Measurements from ENCODE around the gene TRIM39. TPM values are rescaled to one million over a fixed set of nuclear protein-coding genes. Genes with fewer than 3 reads are reported as not detected.

TRIM39 gene
- total RNA-seq, 2 donors from 2014 or later, result 7.5 to 15.8 TPM

DNA sequence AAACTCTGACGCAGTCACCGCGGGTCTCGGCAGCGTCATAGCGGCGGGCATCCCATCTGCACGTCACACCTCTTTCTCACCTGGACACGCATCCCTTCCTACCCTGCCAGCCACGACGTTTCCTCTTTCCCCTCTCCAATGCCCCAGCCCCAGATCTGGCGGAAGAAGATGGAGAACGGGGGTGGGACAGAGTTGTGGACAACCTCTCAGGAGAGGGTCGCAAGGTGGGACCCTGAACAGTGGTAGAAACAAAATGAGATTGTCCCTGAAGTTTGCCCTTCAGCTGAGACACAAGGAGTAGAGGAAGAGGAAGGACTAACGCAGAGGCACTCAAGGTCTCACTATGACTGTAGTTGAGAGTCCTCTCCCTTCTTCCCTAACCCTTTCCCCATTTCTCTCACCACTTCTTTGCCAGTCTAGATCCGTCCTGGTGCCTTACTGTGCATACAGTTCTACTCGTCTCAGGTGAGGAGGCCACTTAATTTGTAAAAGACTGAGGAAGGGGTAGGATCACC lies 562 bp downstream of the TRIM39 start:
- H3K4me3 ChIP-seq, result peak overlapping the region; percentile 57 to 72
- peaks cover 0 to 6% of the 10 kb centered on the region in 2 donors for H3K36me3 ChIP-seq (replicated peaks in 1 of 2; ENCODE audit: insufficient read depth in 1 of 2, low read depth in 2 of 2)
- no peak for ATAC-seq
- no peak for DNase-seq
- H3K27me3 ChIP-seq, result no peaks in the 10 kb centered on the region
- no peaks in the 10 kb centered on the region for H3K9me3 ChIP-seq
- WGBS, 2 donors, result 0 to 1% methylated on average over 13 to 17 of the region's 17 CpGs
- peak overlapping the region; percentile 90 to 99 (median 93) for H3K27ac ChIP-seq
- TF ChIP-seq POLR2A (IDR thresholded peaks at IDR 0.05) (no peak), CTCF (IDR thresholded peaks at IDR 0.05) (no peak)
- intact Hi-C loops (cut with DNase I), result no loop called here
- H3K4me1 ChIP-seq, result peaks cover 30% of the 10 kb centered on the region

DNA sequence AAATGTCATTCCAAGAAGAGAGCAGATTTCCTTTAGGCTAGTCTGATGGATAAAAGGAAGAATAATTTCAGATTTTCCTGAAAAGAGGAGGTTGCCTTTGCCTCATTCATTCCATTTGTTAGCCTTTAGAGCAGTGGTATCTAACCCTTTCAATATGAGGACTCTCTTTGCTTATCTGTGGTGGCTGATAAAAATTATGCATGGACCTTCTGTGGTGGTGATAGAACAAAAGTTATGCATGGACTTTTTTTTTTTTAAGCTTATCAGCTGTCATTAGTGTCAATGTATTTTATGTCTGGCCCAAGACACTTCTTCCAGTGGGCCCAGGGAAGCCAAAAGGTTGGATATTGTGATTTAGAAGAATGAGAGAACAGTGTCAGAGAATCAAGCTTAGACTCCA lies 1.7 kb downstream of the TRIM39 start:
- TF ChIP-seq POLR2A (IDR thresholded peaks at IDR 0.05) (no peak), CTCF (IDR thresholded peaks at IDR 0.05) (no peak)
- H3K27me3 ChIP-seq, result no peaks in the 10 kb centered on the region
- H3K9me3 ChIP-seq, result no peaks in the 10 kb centered on the region
- H3K27ac ChIP-seq, result no peak overlapping the region
- peaks cover 26% of the 10 kb centered on the region for H3K4me1 ChIP-seq
- ATAC-seq (no peak), DNase-seq (no peak)
- intact Hi-C loops (cut with DNase I), result no loop called here
- H3K36me3 ChIP-seq (replicated peaks in 1 of 2; ENCODE audit: insufficient read depth in 1 of 2, low read depth in 2 of 2), result peaks cover 0 to 6% of the 10 kb centered on the region in 2 donors
- H3K4me3 ChIP-seq, result no peak overlapping the region

DNA sequence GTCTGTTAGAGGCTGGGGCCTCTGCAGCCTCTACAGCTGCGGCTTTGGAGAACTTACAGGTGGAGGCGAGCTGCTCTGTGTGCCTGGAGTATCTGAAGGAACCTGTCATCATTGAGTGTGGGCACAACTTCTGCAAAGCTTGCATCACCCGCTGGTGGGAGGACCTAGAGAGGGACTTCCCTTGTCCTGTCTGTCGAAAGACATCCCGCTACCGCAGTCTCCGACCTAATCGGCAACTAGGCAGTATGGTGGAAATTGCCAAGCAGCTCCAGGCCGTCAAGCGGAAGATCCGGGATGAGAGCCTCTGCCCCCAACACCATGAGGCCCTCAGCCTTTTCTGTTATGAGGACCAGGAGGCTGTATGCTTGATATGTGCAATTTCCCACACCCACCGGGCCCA lies 2.6 kb downstream of the TRIM39 start:
- ATAC-seq (no peak), DNase-seq (peak in 1 of 4 donors; percentile 18)

GRCh38 chr6:30331981-30332380 lies 5.3 kb downstream of the TRIM39 start:
- Histone ChIP-seq H3K27ac (no peak overlapping the region), H3K9me3 (no peaks in the 10 kb centered on the region), H3K36me3 (replicated peaks in 1 of 2; ENCODE audit: insufficient read depth in 1 of 2, low read depth in 2 of 2) (peaks cover 9 to 16% of the 10 kb centered on the region in 2 donors), H3K27me3 (no peaks in the 10 kb centered on the region), H3K4me1 (peaks cover 10% of the 10 kb centered on the region), H3K4me3 (no peak overlapping the region)
- 56 to 61% methylated on average over 3 of the region's 3 CpGs for WGBS, 2 donors
- no peak for TF ChIP-seq POLR2A (IDR thresholded peaks at IDR 0.05)
- TF ChIP-seq CTCF (IDR thresholded peaks at IDR 0.05), result no peak
- ATAC-seq (no peak), DNase-seq (no peak)
- intact Hi-C loops (cut with DNase I), result no loop called here

More for the DNA sequence above, 2.6 kb downstream of the TRIM39 start:
- Histone ChIP-seq H3K27ac (no peak overlapping the region), H3K4me3 (no peak overlapping the region), H3K9me3 (no peaks in the 10 kb centered on the region), H3K4me1 (peaks cover 23% of the 10 kb centered on the region), H3K27me3 (no peaks in the 10 kb centered on the region), H3K36me3 (replicated peaks in 1 of 2; ENCODE audit: insufficient read depth in 1 of 2, low read depth in 2 of 2) (peaks cover 0 to 6% of the 10 kb centered on the region in 2 donors)
- TF ChIP-seq POLR2A (IDR thresholded peaks at IDR 0.05) (no peak), CTCF (IDR thresholded peaks at IDR 0.05) (no peak)
- 88 to 95% methylated on average over 12 of the region's 12 CpGs for WGBS, 2 donors
- intact Hi-C loops (cut with DNase I), result no loop called here

DNA sequence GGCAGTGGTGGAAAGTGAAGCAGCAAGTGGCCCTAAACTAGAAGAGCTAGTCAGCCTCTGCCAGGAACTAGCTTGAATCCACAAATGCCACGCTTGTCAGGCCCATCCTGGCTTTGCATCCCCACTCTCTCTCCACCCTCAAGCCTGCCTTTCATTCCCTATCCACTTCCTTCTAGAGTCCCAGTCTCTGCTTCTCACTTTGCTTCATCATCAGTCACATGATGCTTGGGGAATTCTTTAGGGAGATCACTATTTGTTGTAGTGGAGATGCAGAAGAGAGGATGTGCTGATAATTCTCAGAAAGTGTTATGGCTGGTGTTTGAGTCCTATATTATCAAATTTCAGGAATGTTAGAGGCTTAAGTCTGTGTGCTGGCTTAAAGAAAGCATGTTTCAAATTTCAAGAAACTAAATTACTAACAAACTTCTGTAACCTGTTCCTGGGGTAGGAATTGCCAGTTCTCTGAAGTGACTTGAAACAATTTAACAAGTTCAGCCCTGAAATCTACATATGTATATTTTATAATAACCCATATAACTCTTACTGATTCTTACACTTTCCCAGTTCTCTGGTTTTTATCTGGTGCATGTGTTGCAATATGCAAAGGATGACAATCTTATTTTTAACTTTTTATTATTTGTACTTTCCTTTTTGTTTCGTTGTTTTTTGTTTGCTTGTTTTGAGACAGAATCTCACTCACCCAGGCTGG lies 7.5 kb downstream of the TRIM39 start:
- H3K27me3 ChIP-seq, result no peaks in the 10 kb centered on the region
- intact Hi-C loops (cut with DNase I), result no loop called here
- no peaks in the 10 kb centered on the region for H3K4me1 ChIP-seq
- H3K9me3 ChIP-seq, result no peaks in the 10 kb centered on the region
- TF ChIP-seq CTCF (IDR thresholded peaks at IDR 0.05) (no peak), POLR2A (IDR thresholded peaks at IDR 0.05) (no peak)
- 70 to 86% methylated on average over 2 of the region's 2 CpGs for WGBS, 2 donors
- H3K4me3 ChIP-seq, result no peak overlapping the region
- H3K27ac ChIP-seq, result no peak overlapping the region
- ATAC-seq (no peak), DNase-seq (no peak)
- H3K36me3 ChIP-seq (replicated peaks in 1 of 2; ENCODE audit: insufficient read depth in 1 of 2, low read depth in 2 of 2), result peaks cover 9 to 15% of the 10 kb centered on the region in 2 donors

All from body of pancreas (tissue), 4 donors.